Measurements from ENCODE around the gene FRMD8. TPM values are rescaled to one million over a fixed set of nuclear protein-coding genes. Genes with fewer than 3 reads are reported as not detected.

Gene FRMD8
- total RNA-seq, 4 donors from 2014 or later = 30.4 to 37.3 (median 34.7) TPM

DNA sequence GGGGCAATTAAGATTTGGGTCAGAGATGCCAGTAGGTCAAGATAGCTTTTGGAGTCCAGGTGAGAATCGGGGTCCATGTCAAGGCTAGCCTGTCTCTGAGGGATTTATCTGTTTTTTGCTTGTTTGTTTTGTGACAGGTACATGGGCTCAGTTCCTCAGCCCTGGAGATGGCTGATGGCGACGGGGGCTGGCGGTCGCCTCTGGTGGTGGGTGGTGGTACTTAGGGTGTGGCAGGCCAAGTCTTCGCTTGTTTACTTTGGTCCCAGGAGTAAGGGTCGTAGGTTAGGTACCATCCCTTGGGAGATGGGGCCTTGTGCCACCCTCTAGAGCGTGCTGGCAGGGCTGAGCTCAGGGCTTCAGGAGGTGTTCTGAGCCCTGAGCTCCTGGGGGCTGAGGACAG, 8.7 kb upstream of the FRMD8 start:
- no peaks in the 10 kb centered on the region for H3K9me3 ChIP-seq
- WGBS = 83% methylated on average over 8 of the region's 8 CpGs
- DNase-seq (ENCODE audit: extremely low spot score) = no peak

DNA sequence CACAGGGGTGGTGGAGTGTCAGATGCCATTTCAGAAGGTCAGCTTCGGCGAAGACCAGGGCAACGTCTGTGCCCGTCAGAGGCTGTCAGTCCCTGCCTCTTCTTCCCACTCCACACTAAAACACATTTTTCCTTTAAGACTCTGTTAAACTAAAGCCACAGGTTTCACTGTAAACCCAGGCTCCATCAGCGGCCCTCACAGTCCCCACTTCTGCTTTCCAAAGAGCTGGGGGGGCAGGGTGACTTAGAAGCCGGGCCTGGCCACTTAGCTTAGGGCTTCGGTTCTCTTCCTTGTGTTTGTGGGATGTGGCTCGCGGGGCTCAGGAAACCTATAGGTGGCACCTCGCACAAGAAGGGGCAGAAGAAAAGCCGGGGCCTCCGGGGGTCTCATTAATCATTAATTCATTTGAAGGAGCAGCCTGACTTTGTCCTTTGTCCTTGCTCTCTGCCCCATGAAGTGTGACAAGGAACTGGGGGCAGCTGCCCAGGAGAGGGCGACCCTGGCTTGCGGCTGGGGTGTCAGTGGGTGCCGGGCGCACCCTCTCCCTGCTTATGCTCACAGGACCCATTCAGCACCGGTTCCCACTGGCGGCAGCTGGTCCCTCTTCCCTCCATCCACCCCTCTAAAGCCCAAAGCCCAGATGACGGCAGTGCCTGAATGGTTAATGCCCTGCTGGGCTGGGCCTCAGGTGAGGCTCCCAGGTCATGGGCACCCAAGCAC, 8.1 kb upstream of the FRMD8 start:
- DNase-seq (ENCODE audit: extremely low spot score) = no peak
- Histone ChIP-seq H3K36me3 (peaks cover 0 to 7% (median 2%) of the 10 kb centered on the region in 4 donors), H3K4me3 (no peak overlapping the region), H3K4me1 (peaks cover 23 to 28% (median 27%) of the 10 kb centered on the region in 4 donors), H3K27me3 (no peaks in the 10 kb centered on the region), H3K27ac (replicated peaks in 1 of 4) (no peak overlapping the region), H3K9me3 (no peaks in the 10 kb centered on the region)
- TF ChIP-seq POLR2A (IDR thresholded peaks at IDR 0.05; ENCODE audit: low read depth) = no peak
- no peak for TF ChIP-seq POLR2AphosphoS5 (IDR thresholded peaks at IDR 0.05)
- TF ChIP-seq, protein P1, sequence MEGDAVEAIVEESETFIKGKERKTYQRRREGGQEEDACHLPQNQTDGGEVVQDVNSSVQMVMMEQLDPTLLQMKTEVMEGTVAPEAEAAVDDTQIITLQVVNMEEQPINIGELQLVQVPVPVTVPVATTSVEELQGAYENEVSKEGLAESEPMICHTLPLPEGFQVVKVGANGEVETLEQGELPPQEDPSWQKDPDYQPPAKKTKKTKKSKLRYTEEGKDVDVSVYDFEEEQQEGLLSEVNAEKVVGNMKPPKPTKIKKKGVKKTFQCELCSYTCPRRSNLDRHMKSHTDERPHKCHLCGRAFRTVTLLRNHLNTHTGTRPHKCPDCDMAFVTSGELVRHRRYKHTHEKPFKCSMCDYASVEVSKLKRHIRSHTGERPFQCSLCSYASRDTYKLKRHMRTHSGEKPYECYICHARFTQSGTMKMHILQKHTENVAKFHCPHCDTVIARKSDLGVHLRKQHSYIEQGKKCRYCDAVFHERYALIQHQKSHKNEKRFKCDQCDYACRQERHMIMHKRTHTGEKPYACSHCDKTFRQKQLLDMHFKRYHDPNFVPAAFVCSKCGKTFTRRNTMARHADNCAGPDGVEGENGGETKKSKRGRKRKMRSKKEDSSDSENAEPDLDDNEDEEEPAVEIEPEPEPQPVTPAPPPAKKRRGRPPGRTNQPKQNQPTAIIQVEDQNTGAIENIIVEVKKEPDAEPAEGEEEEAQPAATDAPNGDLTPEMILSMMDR (IDR thresholded peaks at IDR 0.05) = no peak
- no peak for TF ChIP-seq EP300 (IDR thresholded peaks at IDR 0.05)
- WGBS = 85% methylated on average over 19 of the region's 19 CpGs
- intact Hi-C loops (cut with DNase I) = no loop called here

More for the DNA sequence above, 8.7 kb upstream of the FRMD8 start:
- TF ChIP-seq POLR2AphosphoS5 (IDR thresholded peaks at IDR 0.05) (no peak), EP300 (IDR thresholded peaks at IDR 0.05) (no peak)
- Histone ChIP-seq H3K27me3 (no peaks in the 10 kb centered on the region), H3K36me3 (peaks cover 0 to 7% (median 2%) of the 10 kb centered on the region in 4 donors), H3K27ac (replicated peaks in 1 of 4) (no peak overlapping the region), H3K4me3 (no peak overlapping the region), H3K4me1 (peaks cover 17 to 22% (median 21%) of the 10 kb centered on the region in 4 donors)
- intact Hi-C loops (cut with DNase I) = no loop called here

DNA sequence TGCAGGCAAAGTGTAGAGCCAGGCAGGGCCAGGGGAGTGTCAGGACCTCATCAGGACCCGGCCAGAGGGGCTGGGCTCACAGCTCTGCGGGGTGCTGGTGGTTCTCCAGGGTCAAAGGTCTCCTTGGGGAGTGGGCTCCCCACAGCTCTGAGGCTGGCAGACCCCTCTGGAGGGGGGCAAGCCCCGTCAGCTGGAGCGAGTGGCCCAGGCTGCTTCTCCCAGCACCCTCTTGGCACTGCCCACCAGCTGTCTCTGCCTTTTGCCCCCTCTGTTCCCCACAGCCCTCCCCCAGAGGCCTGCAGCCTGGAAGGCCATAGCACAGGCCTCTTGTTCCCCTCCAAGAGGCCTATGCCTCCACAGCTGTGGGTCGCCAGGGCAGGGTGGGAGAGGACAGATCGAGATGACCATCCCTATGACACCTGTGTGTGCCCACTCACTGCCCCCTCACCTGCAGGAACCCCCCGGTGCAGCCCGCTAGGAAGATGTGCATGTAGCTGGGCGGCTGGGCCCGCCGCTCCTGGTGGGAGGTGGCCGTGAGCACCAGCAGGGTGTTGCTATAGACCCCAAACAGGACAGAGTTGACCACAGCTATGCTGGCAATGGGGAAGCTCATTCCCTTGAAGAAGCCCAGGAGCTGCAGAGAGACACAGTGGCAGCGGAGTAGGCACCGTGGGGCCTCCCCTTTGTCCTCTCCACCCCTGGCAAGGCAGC, 7.4 kb upstream of the FRMD8 start:
- no peak overlapping the region for H3K27ac ChIP-seq (replicated peaks in 1 of 4)
- 96% methylated on average over 4 of the region's 14 CpGs for WGBS
- TF ChIP-seq, protein P1 (IDR thresholded peaks at IDR 0.05) = no peak
- TF ChIP-seq POLR2AphosphoS5 (IDR thresholded peaks at IDR 0.05) (no peak), POLR2A (IDR thresholded peaks at IDR 0.05; ENCODE audit: low read depth) (no peak), EP300 (IDR thresholded peaks at IDR 0.05) (no peak)
- no peaks in the 10 kb centered on the region for H3K9me3 ChIP-seq
- peaks cover 30 to 35% (median 34%) of the 10 kb centered on the region in 4 donors for H3K4me1 ChIP-seq
- peaks cover 0 to 7% (median 2%) of the 10 kb centered on the region in 4 donors for H3K36me3 ChIP-seq
- no peaks in the 10 kb centered on the region for H3K27me3 ChIP-seq
- H3K4me3 ChIP-seq = no peak overlapping the region
- intact Hi-C loops (cut with DNase I) = no loop called here
- DNase-seq (ENCODE audit: extremely low spot score) = no peak

DNA sequence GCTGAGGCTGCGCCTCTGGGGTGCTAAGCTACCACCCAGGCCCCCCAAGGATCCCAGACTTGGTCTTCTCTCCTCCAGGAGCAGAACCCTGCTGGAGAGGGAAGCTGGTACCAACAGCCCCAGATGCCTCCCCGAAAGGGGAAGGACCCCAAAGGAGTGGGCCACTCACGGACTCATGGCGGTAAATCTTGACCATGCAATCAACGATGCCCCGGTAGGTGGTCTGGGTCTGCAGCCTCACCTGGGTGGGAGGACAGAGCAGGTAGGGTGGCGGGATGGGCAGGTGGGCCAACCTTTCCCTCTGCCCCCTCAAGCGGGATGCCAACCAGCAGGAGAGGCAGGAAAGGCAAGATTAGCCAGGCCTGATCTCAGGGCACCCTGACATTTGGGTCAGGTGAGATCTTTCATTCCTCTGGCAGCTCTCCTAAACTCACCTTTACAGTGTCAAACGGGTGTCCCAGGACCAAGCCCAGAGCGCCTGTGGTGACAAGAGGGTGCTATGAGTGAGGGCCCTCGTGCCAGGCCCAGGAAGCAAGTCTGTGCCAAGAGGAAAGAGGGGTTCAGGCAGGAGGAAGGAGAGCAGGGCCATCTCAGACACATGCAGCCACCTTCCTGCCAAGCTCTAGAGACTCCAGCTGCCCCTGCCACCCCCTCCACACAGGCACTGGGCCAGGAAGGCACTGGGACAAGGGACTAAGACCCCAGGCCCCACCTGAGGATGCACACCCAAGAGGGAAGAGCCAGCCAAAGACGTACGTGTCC, 6.6 kb upstream of the FRMD8 start:
- peaks cover 0 to 7% (median 2%) of the 10 kb centered on the region in 4 donors for H3K36me3 ChIP-seq
- H3K27me3 ChIP-seq = no peaks in the 10 kb centered on the region
- TF ChIP-seq, protein P1 (IDR thresholded peaks at IDR 0.05) = no peak
- TF ChIP-seq EP300 (IDR thresholded peaks at IDR 0.05) = no peak
- TF ChIP-seq POLR2A (IDR thresholded peaks at IDR 0.05; ENCODE audit: low read depth) = no peak
- 83% methylated on average over 1 of the region's 13 CpGs for WGBS
- intact Hi-C loops (cut with DNase I) = loop anchor here (5.0 kb wide), 2 partner anchors 37 to 132 kb away; no protein-coding TSS in a partner anchor
- H3K4me3 ChIP-seq = no peak overlapping the region
- peaks cover 38 to 43% (median 42%) of the 10 kb centered on the region in 4 donors for H3K4me1 ChIP-seq
- no peak overlapping the region for H3K27ac ChIP-seq (replicated peaks in 1 of 4)
- DNase-seq (ENCODE audit: extremely low spot score) = no peak
- no peaks in the 10 kb centered on the region for H3K9me3 ChIP-seq
